GM10266 (cell line): Measurements from ENCODE around the gene VENTX.

Experiments used
- DNase-seq: peaks from one replicate; pipeline ENCODE4 v3.0.0; 2012; ENCODE audit errors: extremely low spot score
- TF ChIP-seq, protein P1 (sequence below): IDR thresholded peaks from 2 replicates; pipeline ENCODE4 v1.5.1; 2012; ENCODE audit warnings: mild to moderate bottlenecking, low read depth; ENCODE audit not compliant: control insufficient read depth, insufficient read depth; ENCODE audit errors: missing control alignments

VENTX gene

DNA sequence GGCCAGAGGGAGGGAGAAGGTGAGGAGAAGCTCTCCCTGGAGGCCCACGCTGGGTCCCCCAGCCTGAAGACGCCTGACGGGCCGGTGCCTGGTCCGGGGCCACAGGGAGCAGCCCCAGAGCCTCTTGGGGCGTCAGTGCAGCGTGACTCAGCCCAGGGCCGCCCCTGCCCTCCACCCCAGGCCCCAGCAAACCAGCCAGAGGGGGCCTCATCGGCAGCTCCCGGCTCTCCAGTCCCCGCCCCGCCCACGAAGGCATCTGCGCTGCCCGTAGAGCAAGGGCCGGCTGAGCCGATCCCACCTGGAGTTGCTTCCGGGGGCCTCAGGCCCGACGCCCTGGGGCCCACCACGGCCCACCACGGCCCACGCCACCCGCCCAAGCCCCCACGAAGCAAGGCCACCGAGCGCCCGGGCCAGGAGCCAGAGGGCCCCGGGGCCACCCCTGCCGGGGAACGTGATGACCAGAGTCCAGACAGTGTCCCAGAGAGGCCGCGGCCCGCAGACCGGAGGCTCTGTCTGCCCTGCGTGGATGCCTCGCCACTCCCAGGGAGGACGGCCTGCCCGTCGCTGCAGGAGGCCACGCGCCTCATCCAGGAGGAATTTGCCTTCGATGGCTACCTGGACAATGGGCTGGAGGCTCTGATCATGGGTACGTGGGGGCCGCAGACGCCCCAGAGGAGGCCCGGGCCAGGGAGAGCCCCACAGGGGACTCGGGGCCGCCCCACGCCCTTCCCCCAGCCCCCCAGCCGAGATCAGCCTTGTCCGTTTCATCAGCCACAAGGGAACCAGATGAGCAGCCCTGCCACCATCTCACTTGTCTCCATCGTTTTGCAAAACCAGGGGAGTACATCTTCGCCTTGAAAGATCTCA is 38.8 kb upstream of the VENTX start:
- TF ChIP-seq, protein P1, sequence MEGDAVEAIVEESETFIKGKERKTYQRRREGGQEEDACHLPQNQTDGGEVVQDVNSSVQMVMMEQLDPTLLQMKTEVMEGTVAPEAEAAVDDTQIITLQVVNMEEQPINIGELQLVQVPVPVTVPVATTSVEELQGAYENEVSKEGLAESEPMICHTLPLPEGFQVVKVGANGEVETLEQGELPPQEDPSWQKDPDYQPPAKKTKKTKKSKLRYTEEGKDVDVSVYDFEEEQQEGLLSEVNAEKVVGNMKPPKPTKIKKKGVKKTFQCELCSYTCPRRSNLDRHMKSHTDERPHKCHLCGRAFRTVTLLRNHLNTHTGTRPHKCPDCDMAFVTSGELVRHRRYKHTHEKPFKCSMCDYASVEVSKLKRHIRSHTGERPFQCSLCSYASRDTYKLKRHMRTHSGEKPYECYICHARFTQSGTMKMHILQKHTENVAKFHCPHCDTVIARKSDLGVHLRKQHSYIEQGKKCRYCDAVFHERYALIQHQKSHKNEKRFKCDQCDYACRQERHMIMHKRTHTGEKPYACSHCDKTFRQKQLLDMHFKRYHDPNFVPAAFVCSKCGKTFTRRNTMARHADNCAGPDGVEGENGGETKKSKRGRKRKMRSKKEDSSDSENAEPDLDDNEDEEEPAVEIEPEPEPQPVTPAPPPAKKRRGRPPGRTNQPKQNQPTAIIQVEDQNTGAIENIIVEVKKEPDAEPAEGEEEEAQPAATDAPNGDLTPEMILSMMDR, result no peak
- no peak for DNase-seq

DNA sequence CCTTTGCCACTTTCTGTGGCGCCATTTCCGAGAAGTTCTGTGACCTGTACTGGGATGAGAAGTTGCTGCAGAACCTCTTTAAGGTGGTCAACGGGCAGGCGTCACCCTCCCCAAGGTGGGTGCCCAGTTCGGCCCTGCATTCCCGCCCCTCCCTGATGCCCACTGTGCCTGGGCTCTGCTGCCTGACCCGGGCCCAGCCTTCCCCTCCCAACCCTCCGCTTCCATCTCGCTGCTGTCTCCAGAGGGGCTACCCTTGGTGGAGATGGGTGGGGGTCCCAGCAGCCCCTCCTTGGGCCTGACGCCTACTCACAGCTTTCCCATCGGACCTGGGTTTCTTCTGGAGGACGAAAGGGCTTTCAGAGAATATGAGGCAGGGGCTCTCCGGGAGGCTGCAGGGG is 38.2 kb upstream of the VENTX start:
- TF ChIP-seq, protein P1, result no peak
- DNase-seq, result no peak

DNA sequence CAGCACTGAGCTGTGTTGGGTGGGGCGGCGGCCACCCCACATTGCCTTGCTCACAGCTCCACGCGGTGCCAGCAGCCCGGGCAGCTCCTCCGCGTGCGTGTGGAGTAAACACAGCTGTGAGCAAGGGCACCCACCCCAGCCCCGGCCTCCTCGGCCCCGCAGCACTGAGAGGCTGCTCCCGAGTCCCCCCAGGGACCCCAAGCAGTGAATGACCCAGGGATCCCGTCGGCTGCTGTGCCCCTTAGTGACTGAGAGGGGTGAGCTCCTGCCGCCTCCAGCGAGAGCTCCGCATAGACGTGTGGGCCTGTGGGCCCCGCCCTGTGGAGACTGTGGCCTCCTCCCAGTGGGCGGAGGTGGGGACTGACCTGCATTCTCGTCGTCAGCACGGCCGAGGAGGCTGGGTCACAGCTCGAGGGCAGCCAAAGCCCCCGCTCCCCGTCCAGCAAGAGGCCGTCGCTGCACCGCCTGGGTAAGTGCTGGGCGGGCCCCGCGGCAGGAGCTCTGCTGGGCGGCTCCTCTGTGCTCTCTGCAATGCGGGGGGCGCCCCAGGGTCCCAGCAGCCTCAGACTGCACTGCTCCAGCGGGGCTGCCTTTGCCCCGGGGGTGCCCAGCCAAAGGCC is 37.6 kb upstream of the VENTX start:
- TF ChIP-seq, protein P1, result no peak
- no peak for DNase-seq

DNA sequence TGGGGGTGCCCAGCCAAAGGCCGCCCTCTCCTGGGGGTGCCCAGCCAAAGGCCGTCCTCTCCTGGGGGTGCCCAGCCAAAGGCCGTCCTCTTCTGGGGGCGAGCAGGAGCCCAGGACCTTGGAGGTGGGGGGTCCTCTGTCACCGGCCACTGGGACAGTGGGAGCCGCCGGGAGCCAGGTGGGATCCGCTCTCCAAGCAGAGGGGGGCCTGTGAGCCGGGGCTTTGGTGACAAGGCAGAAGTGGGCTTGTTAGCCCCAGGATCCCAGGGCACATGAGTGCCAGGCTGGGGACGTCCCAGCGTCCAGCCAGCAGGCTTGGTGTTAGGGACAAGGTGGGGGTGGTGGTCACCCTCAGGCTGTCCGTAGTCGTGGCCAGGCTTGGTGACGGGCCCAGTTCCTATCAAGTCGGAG is 37.0 kb upstream of the VENTX start:
- no peak for DNase-seq
- TF ChIP-seq, protein P1, result no peak

DNA sequence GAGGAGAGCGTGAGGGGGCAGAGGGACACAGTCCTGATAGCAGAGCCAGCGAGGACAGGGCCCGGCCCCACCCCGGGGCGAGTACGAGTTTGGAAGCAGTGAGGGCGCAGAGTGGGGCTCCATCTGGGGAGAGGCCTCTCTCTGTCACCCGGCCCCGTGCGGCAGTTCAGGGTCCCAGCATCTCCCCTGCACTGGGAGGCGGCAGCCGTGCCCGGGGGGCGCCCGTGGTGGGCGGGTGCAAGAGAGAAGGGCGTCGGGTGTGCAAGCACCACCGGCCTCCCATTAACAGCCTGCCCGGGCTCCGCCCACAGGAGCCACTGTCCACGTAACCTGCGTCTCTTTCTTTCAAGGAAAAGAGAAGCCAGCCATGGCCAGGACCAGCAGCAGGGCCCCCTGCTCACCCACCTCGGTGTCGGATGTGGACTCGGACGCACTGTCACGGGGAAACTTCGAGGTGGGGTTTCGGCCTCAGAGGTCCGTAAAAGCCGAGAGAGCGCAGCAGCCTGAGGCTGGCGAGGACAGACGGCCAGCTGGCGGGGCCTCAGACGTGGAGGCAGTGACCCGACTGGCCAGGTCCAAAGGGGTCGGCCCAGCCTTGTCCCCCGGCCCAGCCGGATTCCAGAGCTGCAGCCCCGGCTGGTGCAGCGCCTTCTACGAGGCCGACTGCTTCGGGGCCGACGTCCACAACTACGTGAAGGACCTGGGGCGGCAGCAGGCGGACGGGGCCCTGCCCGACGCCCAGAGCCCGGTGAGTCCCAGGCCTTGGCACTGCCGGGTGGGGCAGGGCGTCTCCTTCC is 36.3 kb upstream of the VENTX start:
- TF ChIP-seq, protein P1, result no peak
- no peak for DNase-seq

DNA sequence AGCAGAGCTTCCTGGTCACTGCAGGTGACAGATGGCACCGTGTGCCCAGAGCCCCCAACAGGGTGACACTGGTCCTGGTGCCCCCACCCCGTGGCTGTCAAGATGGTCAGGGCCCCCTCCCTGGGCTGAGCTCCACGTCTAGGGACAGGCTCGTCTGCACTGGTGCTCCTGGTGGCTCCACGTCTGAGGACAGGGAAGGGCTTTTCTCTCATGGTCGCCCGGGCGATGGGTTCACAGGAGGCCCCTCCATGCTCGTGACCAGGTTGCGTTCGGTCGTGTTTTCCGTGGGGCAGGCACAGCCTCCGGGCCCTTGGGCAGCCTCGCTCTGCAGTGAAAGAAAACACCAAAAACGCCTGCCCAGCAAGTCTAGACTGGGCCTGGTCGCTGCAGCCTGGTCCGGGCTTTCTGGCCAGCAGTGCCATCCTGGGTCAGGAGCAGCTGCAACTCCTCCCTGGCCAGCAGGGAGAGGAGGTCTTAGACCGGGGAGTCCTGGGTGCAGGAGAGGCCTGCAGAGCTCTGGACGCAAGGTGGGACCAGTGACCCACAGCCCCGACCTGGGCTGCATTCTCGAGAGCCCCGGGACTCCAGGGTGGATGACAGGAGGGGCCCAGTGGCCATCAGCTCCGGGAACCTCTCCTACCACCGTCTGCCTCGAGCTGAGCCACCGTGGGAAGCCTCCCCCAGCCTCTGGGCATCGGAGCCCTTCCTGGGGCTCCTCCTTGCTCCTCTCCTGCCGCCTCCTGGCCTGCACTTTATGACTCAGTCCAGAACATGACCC is 35.5 kb upstream of the VENTX start:
- TF ChIP-seq, protein P1, result no peak
- no peak for DNase-seq
